T follicular helper cell (primary cell): ENCODE measurements around the gene NELFB.
"Not testable (repeated sequence)": the region's sequence is repeated elsewhere in the genome, so short reads cannot be mapped to it uniquely, and the experiment has no call there.

Source experiments
- DNase-seq: peaks from one replicate; pipeline ENCODE4 v3.0.0-alpha.2; 2020; ENCODE audit warnings: low read depth

Gene NELFB

DNA sequence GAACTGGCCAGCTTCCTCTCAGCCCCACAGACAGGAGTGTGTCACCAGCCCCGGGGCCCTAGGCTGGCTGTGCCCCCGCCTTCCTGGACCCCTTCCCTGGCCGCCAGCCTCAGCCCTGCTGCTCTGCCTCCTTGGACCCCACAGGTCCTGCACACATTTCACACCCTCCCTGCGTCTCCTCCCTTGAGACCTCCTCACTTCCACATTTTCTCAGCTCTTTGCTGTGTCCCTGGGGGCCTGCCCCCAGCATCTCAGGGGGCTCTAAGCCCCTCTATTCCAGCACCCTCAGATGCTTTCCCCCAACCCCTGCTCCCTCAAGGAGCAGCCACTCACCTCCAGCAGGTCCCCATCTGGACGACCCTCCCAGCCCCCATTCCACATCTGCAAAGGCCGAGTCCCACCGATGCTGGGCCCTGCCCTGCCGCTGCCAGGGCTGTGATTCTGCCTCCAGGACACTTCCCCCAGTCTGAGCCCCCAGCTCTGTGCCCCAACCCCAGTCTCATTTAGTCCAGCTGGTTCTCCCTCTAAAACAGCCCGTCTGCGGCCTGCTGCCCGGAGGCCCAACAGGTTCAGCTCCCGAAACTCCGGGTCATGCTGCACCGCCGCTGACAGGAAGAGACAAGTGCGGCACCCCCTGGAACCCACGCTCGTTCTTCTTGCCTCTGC, 20.2 kb upstream of the NELFB start:
- no peak for DNase-seq

- DNase-seq: no peak
Observed at GRCh38 chr9:137235424-137236237, 19.5 kb upstream of the NELFB start.

DNA sequence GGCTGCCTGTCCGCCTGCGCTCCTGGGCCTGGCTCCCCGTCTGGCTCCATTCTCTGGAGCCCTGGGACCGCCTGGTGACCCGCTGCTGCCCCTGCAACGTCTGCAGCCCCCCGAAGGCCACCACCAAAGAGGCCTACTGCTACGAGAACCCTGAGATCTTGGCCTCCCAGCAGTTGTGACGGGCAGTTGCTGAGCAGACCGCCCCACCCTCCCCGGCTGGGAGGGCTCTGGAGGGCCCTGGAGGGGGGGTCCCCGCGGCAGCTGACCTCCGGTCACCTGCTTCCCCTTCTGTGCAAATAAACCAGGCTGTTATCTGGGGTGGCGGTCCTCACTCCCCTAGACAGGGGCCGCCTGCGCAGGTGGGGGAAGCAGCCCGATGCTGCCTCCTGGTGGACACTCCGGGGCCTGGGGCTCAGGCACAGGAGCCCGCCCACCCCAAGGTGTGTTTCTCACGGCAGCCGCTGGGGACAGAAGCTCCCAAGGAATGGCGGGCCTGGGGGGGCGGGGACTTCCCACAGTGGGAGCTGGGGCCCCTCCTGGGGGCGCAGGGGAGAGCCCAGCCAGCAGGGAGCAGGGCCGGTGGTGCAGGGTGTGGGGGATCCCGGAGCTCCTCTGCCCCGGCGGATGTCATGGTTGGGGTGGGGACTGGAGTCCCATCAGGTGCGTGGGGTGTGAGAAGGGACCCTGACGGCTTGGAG, 18.7 kb upstream of the NELFB start:
- peak; percentile 88 for DNase-seq

GRCh38 chr9:137236936-137237421, 18.1 kb upstream of the NELFB start:
- DNase-seq: no peak

DNA sequence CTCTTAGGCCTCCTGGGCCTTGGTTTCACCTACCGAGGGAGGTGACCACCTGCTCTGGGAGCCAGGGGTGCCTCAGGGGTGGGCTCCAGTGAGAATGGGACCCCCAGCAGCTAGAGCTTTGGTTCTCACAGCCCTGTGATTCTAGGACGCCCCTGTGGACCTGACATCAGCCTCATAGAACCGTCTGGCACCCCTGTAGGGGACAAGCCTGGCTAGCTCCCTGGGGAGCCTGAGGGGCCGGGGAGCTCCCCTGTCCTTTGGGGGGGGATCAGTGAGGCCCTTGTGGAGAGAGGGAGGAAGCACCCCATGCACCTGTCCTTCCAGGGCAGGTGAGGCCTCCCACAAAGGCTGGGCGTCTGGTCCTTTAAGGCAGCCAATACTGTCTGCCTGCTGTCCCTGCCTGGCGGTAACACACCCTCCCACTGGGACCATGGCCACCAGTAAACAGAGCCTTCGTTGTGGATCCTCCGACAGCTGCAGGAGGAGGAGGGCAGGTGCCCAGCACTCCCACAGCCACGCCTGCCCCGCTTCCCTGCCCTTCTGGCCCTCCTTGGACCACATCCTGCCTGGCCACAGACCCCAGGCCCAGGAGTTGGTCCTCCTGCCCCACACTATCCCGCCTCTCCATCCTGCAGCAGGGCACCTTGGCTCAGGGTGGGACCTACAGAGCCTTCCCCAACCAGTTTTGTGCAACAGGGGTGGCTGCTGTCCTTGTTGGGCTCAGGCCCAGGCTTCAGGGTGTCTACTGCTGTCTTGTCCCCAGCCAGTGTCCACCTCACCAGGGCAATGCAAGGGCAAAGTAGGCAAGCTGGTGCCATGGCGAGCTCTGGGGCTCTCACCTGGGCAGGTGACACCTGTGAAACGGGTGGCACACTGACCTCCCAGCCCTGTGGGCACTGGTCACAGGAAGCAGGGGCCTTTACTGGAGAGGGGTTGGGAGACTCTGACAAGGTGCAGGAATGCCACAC, 17.1 kb upstream of the NELFB start:
- DNase-seq: no peak

DNA sequence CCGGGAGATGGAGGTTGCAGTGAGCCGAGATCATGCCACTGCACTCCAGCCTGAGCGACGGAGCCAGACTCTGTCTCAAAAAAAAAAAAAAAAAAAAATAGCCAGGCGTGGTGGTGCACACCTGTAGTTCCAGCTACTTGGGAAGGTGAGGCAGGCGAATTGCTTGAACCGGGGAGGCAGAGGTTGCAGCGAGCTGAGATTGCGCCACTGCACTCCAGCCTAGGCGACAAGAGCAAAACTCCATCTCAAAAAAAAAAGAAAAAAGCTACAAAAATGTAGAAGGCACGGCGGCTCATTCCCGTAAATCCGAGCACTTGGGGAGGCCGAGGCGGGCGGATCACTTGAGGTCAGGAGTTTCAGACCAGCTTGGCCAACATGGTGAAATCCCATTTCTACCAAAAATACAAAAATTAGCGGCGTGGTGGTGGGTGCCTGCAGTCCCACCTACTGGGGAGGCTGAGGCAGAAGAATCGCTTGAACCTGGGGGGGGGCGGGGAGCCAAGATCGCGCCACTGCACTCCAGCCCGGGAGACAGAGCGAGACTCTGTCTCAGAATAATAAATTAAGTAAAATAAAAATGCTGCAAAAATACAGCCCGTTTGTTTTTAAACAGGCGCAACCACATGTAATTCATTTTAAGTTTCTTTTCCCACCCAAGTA, 15.5 kb upstream of the NELFB start:
- DNase-seq: not testable (repeated sequence)

DNA sequence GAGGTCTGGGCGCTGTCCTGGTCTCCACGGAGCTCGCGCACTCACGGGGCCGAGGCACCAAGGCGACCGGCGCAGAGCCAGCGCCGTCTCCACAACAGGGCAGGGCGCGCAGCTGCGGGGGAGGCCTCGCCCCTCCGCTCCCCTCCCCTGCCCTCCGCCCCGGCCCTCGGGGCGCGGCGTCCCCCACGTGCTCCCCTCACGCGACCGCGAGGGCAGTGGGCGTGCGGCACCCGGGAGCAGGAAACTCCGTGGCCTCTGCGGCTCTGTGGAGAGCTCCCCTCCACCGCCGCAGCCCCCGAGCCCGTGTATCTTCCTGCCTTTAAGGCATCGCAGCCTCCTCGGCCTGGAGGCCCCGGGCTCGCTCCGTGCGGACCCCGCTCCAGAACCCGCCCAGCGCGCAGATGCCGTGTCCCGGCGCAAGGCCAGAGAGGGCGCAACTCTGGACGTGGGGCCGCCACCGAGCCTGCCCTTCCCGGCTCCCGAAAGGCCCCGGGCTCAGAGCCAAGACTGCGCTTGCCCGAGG, 14.7 kb upstream of the NELFB start:
- DNase-seq: peak; percentile 49

- DNase-seq: peak; percentile 98
Observed at GRCh38 chr9:137240841-137241489, 14.2 kb upstream of the NELFB start, which contains the start of gene TUBB4B. Gene TUBB4B (plus strand): TSS chr9:137241287. CDS start chr9:137241361, 74 bp downstream.

DNA sequence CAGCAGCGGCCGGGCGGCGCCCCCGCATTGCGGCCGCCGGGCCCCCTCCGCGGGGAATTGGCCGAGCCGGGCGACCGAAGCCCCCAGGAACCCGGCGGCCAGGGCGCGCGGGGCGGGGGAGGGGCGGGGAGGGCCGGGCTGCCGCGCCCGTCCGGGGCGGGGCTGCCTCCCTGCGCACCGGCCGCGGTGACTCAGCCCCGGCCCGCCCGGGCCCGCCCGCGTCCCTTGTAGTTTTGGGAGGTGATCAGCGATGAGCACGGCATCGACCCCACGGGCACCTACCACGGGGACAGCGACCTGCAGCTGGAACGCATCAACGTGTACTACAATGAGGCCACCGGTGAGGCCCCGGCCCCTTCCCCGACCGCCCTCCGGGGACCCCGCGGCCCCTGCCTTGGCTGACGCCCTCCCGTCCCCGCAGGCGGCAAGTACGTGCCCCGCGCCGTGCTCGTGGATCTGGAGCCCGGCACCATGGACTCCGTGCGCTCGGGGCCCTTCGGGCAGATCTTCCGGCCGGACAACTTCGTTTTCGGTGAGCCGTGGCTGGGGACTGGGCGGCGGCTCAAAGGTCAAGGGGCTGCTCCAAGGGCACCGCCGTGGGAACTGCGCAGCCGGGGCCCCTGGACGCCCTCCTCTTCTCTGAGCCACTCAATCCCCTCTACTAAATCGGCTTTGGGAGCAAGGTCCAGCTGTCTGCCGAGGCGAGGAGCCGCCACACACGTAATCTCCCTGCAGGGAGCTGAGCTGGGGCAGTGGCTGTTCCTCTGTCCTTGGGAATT, 13.4 kb upstream of the NELFB start:
- peak; percentile 56 for DNase-seq

GRCh38 chr9:137242269-137243203, 12.6 kb upstream of the NELFB start:
- DNase-seq: no peak

- not testable (repeated sequence) for DNase-seq
Observed at GRCh38 chr9:137243266-137243625, 11.9 kb upstream of the NELFB start.

- DNase-seq: no peak
Observed at GRCh38 chr9:137243626-137244485, 11.3 kb upstream of the NELFB start.

GRCh38 chr9:137244486-137245449, 10.4 kb upstream of the NELFB start:
- DNase-seq: no peak

DNA sequence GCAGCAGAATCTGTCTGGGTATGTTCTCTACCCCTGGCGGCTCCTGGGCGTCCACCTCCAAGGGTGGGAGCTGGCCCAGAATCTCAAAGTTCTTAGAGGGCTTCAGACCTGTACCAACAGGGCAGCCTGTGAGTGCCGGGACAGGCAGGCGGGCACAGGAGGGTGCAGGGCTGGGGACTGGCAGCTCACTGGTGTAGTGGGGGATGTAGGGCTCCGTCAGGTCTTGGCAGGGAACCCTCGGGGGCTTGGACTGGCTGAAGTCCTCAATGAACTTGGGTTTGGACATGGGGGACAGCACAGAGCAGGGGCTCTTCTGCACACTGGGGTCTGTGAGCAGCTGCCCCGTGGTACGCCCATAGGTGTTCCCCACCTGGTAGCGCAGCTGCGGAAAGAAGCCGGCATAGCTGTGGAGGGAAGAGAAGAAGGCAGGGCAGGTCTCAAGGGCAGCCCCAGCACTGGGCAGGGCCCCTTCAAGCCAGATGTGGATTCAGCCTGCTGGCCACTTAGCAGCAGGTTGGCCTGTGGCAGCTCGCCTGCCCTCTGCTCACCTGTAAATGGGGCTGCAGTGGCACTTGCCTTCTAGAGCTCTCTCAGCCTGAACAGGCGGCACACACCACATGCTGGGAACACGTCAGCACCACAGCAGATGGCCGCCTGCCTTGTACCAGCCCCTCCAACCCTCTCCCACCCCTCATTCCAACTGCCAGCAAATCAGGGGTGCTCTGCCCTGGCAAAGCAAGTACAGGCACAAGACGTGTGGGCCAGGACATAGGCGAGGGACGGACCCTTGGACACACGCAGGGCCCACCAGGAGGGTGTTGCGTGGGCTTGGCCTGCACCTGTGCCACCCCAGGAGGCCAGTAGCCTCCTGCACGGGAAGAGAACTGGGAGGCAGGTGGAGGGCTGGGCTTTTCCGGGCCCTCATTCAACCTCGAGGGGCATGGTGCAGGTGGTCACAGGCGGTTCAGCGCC, 9.4 kb upstream of the NELFB start:
- no peak for DNase-seq
